ENCODE results near the gene SPECC1L. TPM values are rescaled to one million over a fixed set of nuclear protein-coding genes. Genes with fewer than 3 reads are reported as not detected.

The SPECC1L gene
- total RNA-seq, 1 donor from 2014 or later = 21.9 TPM

DNA sequence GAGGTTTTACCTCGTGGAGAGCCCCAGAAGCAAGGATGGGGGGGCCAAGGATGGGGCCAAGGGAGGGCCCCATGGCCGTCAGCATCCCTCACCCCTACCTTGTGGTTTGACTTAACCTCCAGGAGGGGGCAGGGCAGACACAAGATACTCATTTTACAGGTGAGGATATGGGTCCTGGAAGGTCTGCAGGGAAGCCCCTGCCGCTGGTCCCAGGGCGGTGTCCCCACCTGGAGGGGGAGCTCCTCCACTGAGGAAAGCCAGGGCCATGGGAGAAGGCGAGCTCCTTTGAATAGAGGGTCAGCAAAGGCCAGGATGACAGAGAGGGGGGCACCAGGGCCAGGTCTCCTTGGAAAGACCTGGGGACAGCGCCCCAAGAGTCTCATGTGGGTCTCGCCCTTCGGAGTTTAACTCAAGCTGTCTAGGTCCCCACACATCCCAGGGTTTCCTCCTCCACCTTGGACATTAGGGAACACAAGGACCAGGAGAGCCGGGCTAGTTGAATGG, 150.8 kb downstream of the SPECC1L start:
- Histone ChIP-seq H3K9ac (ENCODE audit: low read depth in 1 of 3, low read length in 3 of 3) (no peak overlapping the region), H3K27me3 (ENCODE audit: control insufficient read depth in 3 of 3, insufficient read depth in 3 of 3, low read length in 3 of 3) (peaks cover 0 to 10% (median 10%) of the 10 kb centered on the region in 3 donors), H3K4me3 (ENCODE audit: low read length in 3 of 3) (no peak overlapping the region), H3K36me3 (ENCODE audit: control insufficient read depth in 3 of 3, insufficient read depth in 3 of 3, low read length in 3 of 3) (peaks cover 0 to 7% (median 6%) of the 10 kb centered on the region in 3 donors), H3K27ac (ENCODE audit: low read depth, low read length) (no peak overlapping the region), H3K9me3 (ENCODE audit: control insufficient read depth in 3 of 3, low read length in 3 of 3) (no peaks in the 10 kb centered on the region), H3K4me1 (ENCODE audit: control insufficient read depth in 3 of 3, insufficient read depth in 3 of 3, low read length in 3 of 3) (peaks cover 16 to 28% (median 25%) of the 10 kb centered on the region in 3 donors)

DNA sequence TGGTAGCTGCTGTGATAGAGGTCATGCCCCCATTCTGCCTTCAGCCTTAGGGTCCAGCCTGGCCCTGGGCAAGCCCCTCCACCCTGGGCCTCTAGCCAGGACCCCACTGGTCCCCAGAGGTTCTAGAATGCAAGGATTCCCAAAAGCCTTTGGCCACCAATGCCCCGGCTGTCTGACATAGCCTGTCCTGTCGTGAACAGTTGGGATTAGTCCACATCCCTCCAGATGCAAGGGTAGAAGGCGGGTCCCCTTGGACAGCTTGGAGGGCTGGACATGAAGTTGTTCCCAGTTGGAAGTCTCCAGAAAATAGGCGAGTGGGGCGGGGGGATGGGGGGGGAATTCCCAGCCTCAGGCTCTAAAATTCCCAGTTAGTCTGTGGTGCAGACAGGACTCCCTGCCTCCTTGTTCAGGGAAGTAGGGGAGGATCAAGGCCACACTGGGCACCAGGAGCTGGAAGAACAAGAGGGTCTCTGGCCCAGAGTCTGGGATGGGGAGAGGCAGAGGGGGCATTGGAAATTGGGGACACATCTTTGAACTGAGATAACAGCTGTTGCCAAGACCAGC, 151.6 kb downstream of the SPECC1L start:
- Histone ChIP-seq H3K4me1 (ENCODE audit: control insufficient read depth in 3 of 3, insufficient read depth in 3 of 3, low read length in 3 of 3) (peaks cover 16 to 28% (median 26%) of the 10 kb centered on the region in 3 donors), H3K9me3 (ENCODE audit: control insufficient read depth in 3 of 3, low read length in 3 of 3) (no peaks in the 10 kb centered on the region), H3K36me3 (ENCODE audit: control insufficient read depth in 3 of 3, insufficient read depth in 3 of 3, low read length in 3 of 3) (peaks cover 0 to 6% (median 3%) of the 10 kb centered on the region in 3 donors), H3K27ac (ENCODE audit: low read depth, low read length) (no peak overlapping the region), H3K9ac (ENCODE audit: low read depth in 1 of 3, low read length in 3 of 3) (no peak overlapping the region), H3K27me3 (ENCODE audit: control insufficient read depth in 3 of 3, insufficient read depth in 3 of 3, low read length in 3 of 3) (peaks cover 0 to 10% (median 10%) of the 10 kb centered on the region in 3 donors), H3K4me3 (ENCODE audit: low read length in 3 of 3) (no peak overlapping the region)

DNA sequence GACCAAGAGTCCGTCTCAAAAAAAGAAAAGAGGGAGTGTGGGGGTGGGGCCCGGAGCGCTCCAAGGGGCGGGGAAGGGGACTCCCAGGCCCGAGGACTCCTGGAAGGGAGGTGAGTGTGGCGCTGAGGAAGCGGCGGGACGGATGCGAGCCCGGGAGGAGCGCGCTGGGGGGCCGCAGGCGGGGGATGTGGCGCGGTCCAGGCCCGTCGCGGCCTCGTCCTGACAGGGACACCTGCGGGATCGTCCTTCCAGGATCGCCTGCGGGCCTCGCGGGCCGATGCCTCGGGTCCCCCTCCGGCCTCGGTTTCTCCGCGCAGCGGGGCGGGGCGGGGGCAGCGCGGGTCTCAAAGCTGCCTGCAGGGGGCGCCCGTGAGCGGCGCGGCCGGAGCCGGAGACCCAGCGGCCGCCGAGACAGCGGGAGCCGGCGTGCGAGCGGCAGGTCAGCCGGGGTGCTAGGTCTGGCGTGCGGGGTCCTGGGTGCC, 152.9 kb downstream of the SPECC1L start:
- Histone ChIP-seq H3K9ac (ENCODE audit: low read depth in 1 of 3, low read length in 3 of 3) (no peak overlapping the region), H3K4me3 (ENCODE audit: low read length in 3 of 3) (peak overlapping the region in 1 of 3 donors; percentile 43), H3K4me1 (ENCODE audit: control insufficient read depth in 3 of 3, insufficient read depth in 3 of 3, low read length in 3 of 3) (peaks cover 16 to 29% (median 28%) of the 10 kb centered on the region in 3 donors), H3K27ac (ENCODE audit: low read depth, low read length) (peak overlapping the region; percentile 12), H3K9me3 (ENCODE audit: control insufficient read depth in 3 of 3, low read length in 3 of 3) (no peaks in the 10 kb centered on the region), H3K36me3 (ENCODE audit: control insufficient read depth in 3 of 3, insufficient read depth in 3 of 3, low read length in 3 of 3) (no peaks in the 10 kb centered on the region), H3K27me3 (ENCODE audit: control insufficient read depth in 3 of 3, insufficient read depth in 3 of 3, low read length in 3 of 3) (peaks cover 0 to 10% (median 10%) of the 10 kb centered on the region in 3 donors)

DNA sequence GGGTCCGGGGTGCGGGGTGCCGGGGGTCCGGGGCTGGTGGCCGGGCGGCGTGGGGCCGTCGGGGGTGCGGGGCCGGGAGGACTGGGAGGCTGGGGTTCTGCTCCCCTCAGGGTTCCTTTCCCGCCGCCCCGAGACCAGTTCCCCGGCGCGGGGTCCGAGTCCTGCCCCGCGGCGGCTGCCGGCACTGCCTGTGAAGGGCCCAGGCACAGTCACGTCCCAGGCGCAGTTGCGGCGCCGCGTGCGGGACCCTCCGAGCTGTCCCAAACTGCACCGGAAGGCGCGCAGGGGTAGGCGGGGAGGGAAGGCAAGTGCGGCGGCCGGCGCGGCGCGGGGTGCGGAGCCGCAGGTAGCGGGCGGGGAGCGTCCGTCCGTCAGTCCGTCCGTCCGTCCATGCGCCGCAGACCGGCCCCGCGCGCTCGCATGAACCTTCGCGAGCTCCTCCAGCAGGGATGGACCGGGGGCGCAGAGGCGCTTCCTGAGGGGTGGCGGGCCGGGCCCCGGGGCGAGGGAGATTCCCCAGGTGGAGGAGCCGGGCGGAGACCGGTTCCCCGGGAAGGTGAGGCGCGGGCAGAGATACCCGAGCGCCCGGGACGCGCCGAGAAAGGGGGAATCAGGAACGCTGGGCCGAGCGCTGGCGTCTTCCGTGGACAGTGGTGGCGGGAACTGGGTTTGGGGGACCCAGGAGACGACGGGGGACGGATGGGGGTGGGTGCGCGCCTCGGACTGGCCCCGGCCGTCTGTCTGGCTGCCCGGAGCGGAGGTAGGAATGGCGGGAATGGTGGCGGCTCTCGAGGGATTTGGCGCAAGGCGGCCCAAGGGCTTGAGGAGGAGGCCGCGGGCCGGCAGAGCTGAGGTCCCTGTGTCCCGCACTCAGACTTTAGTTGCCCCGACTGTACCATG, 153.6 kb downstream of the SPECC1L start:
- Histone ChIP-seq H3K4me1 (ENCODE audit: control insufficient read depth in 3 of 3, insufficient read depth in 3 of 3, low read length in 3 of 3) (peaks cover 16 to 34% (median 31%) of the 10 kb centered on the region in 3 donors), H3K36me3 (ENCODE audit: control insufficient read depth in 3 of 3, insufficient read depth in 3 of 3, low read length in 3 of 3) (no peaks in the 10 kb centered on the region), H3K9ac (ENCODE audit: low read depth in 1 of 3, low read length in 3 of 3) (peak overlapping the region in 2 of 3 donors; percentile 32 to 69), H3K9me3 (ENCODE audit: control insufficient read depth in 3 of 3, low read length in 3 of 3) (no peaks in the 10 kb centered on the region), H3K27me3 (ENCODE audit: control insufficient read depth in 3 of 3, insufficient read depth in 3 of 3, low read length in 3 of 3) (peaks cover 0 to 10% (median 10%) of the 10 kb centered on the region in 3 donors), H3K27ac (ENCODE audit: low read depth, low read length) (peak overlapping the region; percentile 12), H3K4me3 (ENCODE audit: low read length in 3 of 3) (peak overlapping the region; percentile 14 to 66 (median 61))

DNA sequence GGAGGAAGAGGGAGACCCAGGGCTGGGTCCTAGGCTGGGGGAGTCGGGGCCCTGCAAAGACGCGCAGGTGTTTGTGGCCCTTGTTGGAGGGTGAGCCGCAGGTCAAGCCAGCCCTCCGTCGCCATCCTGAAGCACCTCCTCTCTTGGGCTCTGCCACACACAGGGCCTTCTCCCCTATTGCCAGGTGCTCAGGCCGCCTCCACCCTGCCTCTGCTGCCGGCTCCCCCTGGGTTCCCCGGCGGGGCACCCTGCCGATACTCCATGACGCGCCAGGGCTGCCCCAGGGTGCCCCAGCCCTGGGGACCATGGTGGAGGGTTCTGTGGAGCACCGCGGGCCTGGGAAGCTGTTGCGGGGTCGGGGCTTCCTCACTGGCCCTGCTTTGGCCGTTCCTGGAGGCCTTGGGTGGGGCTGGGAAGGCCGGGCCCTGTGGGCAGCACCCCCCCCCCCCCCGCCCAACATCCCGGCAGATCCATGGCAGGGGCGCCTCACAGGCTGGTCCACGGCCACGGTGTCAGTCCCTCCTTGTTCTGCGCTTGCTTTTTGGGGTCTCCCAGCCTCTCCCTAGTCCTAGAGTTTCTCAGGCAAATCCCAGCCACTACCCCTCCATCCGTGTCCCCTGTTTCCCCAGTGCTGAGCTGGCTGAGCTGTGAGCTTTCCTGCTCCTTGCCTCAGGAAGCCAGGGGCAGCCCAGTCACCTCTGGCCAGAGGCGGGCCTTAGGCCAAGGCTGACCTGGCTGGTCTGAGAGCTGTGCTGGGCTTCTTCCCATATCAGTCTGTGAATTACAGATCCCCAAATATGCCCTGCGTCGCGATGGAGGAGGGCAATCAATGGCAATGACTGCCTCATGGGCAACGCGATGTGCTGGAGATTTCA, 154.5 kb downstream of the SPECC1L start:
- Histone ChIP-seq H3K4me1 (ENCODE audit: control insufficient read depth in 3 of 3, insufficient read depth in 3 of 3, low read length in 3 of 3) (peaks cover 13 to 34% (median 23%) of the 10 kb centered on the region in 3 donors), H3K27me3 (ENCODE audit: control insufficient read depth in 3 of 3, insufficient read depth in 3 of 3, low read length in 3 of 3) (peaks cover 0 to 10% (median 10%) of the 10 kb centered on the region in 3 donors), H3K9ac (ENCODE audit: low read depth in 1 of 3, low read length in 3 of 3) (peak overlapping the region in 2 of 3 donors; percentile 32 to 45), H3K4me3 (ENCODE audit: low read length in 3 of 3) (peak overlapping the region in 2 of 3 donors; percentile 14 to 20), H3K27ac (ENCODE audit: low read depth, low read length) (no peak overlapping the region), H3K9me3 (ENCODE audit: control insufficient read depth in 3 of 3, low read length in 3 of 3) (no peaks in the 10 kb centered on the region), H3K36me3 (ENCODE audit: control insufficient read depth in 3 of 3, insufficient read depth in 3 of 3, low read length in 3 of 3) (no peaks in the 10 kb centered on the region)

DNA sequence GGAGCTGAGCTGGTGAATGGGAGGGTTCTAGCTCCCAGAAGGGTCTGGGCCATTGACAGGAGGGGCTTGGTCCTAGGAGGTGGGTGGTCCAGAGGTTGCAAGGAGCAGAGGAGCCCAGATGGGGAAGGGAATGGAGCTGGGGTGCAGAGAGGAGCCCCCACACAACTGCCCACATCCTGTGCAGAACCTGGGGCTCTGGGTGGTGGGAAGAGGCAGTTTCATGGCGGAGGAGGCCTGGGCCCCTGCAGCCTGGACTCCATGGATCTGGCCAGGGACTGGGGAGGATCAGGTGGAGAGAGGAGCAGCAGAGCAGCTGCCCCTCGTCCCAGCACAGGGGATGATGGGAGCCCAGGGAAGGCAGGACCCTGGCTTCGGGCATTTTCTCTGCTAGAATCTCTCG, 155.8 kb downstream of the SPECC1L start:
- H3K4me3 ChIP-seq (ENCODE audit: low read length in 3 of 3) = no peak overlapping the region

DNA sequence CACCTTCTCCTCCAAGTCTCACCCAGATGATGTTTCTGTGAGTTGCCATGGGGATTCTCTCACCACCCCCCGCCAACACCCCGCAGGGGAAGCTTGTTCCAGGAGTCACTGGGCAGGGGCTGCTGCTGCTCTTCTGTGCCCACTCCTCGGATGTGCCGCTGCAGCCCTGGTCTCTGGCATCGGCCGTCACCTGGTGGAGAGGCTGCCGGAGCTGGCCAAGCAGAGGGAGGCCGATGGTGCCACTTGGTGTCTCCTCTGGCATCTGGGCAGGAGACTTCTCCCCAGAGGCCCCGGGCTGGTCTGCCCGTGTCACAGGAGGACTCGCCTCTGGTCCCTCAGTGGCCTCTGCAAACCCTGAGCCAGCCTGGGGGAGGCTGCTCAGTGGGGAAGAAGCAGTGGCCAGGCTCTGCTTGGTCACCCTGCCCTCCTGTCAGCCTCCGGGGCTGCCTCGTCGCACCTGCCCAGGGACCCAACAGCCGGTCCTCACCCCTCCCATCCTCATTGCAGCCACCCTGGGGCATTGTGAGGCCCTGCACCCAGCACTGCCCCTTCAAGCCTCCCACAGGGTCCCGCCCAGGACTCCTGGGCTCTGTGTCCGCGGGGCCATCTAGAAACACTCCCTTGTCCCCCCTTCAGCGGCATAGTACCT, 156.3 kb downstream of the SPECC1L start:
- H3K4me1 ChIP-seq (ENCODE audit: control insufficient read depth in 3 of 3, insufficient read depth in 3 of 3, low read length in 3 of 3) = peaks cover 2 to 25% (median 19%) of the 10 kb centered on the region in 3 donors
- H3K4me3 ChIP-seq (ENCODE audit: low read length in 3 of 3) = no peak overlapping the region
- no peaks in the 10 kb centered on the region for H3K9me3 ChIP-seq (ENCODE audit: control insufficient read depth in 3 of 3, low read length in 3 of 3)
- H3K27me3 ChIP-seq (ENCODE audit: control insufficient read depth in 3 of 3, insufficient read depth in 3 of 3, low read length in 3 of 3) = peaks cover 0 to 10% (median 7%) of the 10 kb centered on the region in 3 donors
- no peak overlapping the region for H3K27ac ChIP-seq (ENCODE audit: low read depth, low read length)
- H3K36me3 ChIP-seq (ENCODE audit: control insufficient read depth in 3 of 3, insufficient read depth in 3 of 3, low read length in 3 of 3) = no peaks in the 10 kb centered on the region
- no peak overlapping the region for H3K9ac ChIP-seq (ENCODE audit: low read depth in 1 of 3, low read length in 3 of 3)

More for the DNA sequence above, 155.8 kb downstream of the SPECC1L start:
- Histone ChIP-seq H3K4me1 (ENCODE audit: control insufficient read depth in 3 of 3, insufficient read depth in 3 of 3, low read length in 3 of 3) (peaks cover 0 to 25% (median 16%) of the 10 kb centered on the region in 3 donors), H3K9me3 (ENCODE audit: control insufficient read depth in 3 of 3, low read length in 3 of 3) (no peaks in the 10 kb centered on the region), H3K9ac (ENCODE audit: low read depth in 1 of 3, low read length in 3 of 3) (no peak overlapping the region), H3K27me3 (ENCODE audit: control insufficient read depth in 3 of 3, insufficient read depth in 3 of 3, low read length in 3 of 3) (peaks cover 0 to 10% (median 7%) of the 10 kb centered on the region in 3 donors), H3K36me3 (ENCODE audit: control insufficient read depth in 3 of 3, insufficient read depth in 3 of 3, low read length in 3 of 3) (no peaks in the 10 kb centered on the region), H3K27ac (ENCODE audit: low read depth, low read length) (no peak overlapping the region)

DNA sequence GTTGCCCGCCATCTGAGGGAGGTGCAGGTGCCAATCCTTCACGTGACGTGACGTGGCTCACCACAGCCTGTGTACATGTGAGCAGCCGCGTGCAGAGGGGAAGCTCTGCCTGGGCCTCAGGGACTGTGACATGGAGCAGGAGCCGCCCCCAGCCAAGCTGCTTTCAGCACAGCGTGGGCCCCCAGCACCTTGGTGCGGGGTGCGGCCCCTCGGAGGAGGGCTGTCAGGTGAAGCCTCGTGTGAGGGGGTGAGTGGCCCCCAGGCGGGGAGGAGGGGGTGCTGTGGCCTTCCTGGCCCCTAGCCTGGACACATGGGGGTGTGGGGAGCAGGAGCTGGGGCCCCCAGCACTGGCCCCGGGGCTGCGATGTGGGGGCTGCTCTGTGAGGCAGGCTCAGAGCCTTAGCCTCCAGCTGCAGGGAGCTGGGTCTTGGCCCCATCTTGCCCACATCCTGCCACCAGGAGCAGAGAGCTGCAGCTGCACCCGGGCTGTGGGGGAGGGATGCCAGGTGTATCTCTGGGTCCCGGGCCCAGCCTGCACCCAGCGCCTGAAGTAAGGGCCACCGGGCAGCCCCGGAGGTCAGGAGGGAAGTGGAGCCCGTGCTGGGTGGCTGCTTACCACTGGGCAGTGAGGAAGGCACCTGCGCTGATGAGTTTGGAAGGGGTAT, 157.0 kb downstream of the SPECC1L start, which contains the start of gene ADORA2A:
Gene ADORA2A, plus strand, starts transcription at position 100 of the 665 bp plus-strand sequence. CDS start 5,806 bp downstream, outside the sequence.
- Histone ChIP-seq H3K27ac (ENCODE audit: low read depth, low read length) (no peak within 1 kb of the TSS), H3K36me3 (ENCODE audit: control insufficient read depth in 3 of 3, insufficient read depth in 3 of 3, low read length in 3 of 3) (no peaks in the 10 kb centered on the region), H3K4me1 (ENCODE audit: control insufficient read depth in 3 of 3, insufficient read depth in 3 of 3, low read length in 3 of 3) (peaks cover 8 to 31% (median 23%) of the 10 kb centered on the region in 3 donors), H3K9ac (ENCODE audit: low read depth in 1 of 3, low read length in 3 of 3) (no peak within 1 kb of the TSS), H3K9me3 (ENCODE audit: control insufficient read depth in 3 of 3, low read length in 3 of 3) (no peaks in the 10 kb centered on the region), H3K27me3 (ENCODE audit: control insufficient read depth in 3 of 3, insufficient read depth in 3 of 3, low read length in 3 of 3) (peaks cover 0 to 10% (median 7%) of the 10 kb centered on the region in 3 donors), H3K4me3 (ENCODE audit: low read length in 3 of 3) (no peak within 1 kb of the TSS)
